CD4-positive, alpha-beta T cell treated with Interleukin-6 at 100 ng/mL for 8 hours (primary cell): Measurements from ENCODE around the gene PHACTR1.
"Not testable (repeated sequence)": the region's sequence is repeated elsewhere in the genome, so short reads cannot be mapped to it uniquely, and the experiment has no call there.

Experiments used
- DNase-seq: peaks from one replicate; pipeline ENCODE4 v3.0.0-alpha.2; 2020; ENCODE audit warnings: mixed read lengths, low spot score

The PHACTR1 gene

GRCh38 chr6:12903246-12903645, 186.7 kb downstream of the PHACTR1 start:
- DNase-seq, result no peak

- no peak for DNase-seq
Measured at GRCh38 chr6:12909833-12910232, 193.3 kb downstream of the PHACTR1 start.

- no peak for DNase-seq
Measured at GRCh38 chr6:12911427-12911826, 194.9 kb downstream of the PHACTR1 start.

GRCh38 chr6:12913201-12913600, 196.6 kb downstream of the PHACTR1 start:
- no peak for DNase-seq

GRCh38 chr6:12916006-12916405, 199.4 kb downstream of the PHACTR1 start:
- no peak for DNase-seq

- DNase-seq, result no peak
Measured at GRCh38 chr6:12916420-12917136, 200.0 kb downstream of the PHACTR1 start.

GRCh38 chr6:12921467-12921866, 204.9 kb downstream of the PHACTR1 start:
- DNase-seq, result no peak

- DNase-seq, result no peak
Measured at GRCh38 chr6:12923644-12924235, 207.2 kb downstream of the PHACTR1 start.

GRCh38 chr6:12924911-12925310, 208.3 kb downstream of the PHACTR1 start:
- no peak for DNase-seq

- no peak for DNase-seq
Measured at GRCh38 chr6:12927746-12928145, 211.2 kb downstream of the PHACTR1 start.

- no peak for DNase-seq
Measured at GRCh38 chr6:12929678-12930077, 213.1 kb downstream of the PHACTR1 start.

- no peak for DNase-seq
Measured at GRCh38 chr6:12931639-12932038, 215.1 kb downstream of the PHACTR1 start.

- DNase-seq, result no peak
Measured at GRCh38 chr6:12935637-12936036, 219.1 kb downstream of the PHACTR1 start.

- DNase-seq, result no peak
Measured at GRCh38 chr6:12937971-12938370, 221.4 kb downstream of the PHACTR1 start.

GRCh38 chr6:12939314-12939713, 222.7 kb downstream of the PHACTR1 start:
- no peak for DNase-seq

- no peak for DNase-seq
Measured at GRCh38 chr6:12941422-12941821, 224.9 kb downstream of the PHACTR1 start.

GRCh38 chr6:12943549-12943948, 227.0 kb downstream of the PHACTR1 start:
- no peak for DNase-seq

- DNase-seq, result no peak
Measured at GRCh38 chr6:12944001-12944400, 227.4 kb downstream of the PHACTR1 start.

GRCh38 chr6:12944528-12944927, 228.0 kb downstream of the PHACTR1 start:
- DNase-seq, result not testable (repeated sequence)

GRCh38 chr6:12947151-12947871, 230.7 kb downstream of the PHACTR1 start:
- no peak for DNase-seq

- no peak for DNase-seq
Measured at GRCh38 chr6:12947967-12948366, 231.4 kb downstream of the PHACTR1 start.

- no peak for DNase-seq
Measured at GRCh38 chr6:12950976-12951375, 234.4 kb downstream of the PHACTR1 start.

GRCh38 chr6:12951415-12951814, 234.8 kb downstream of the PHACTR1 start:
- DNase-seq, result no peak
